HTR-8/SVneo (cell line): ENCODE data around the gene OXGR1.
"Not testable (repeated sequence)": the region's sequence is repeated elsewhere in the genome, so short reads cannot be mapped to it uniquely, and the experiment has no call there.

ENCODE experiments used
- DNase-seq: peaks from one replicate; pipeline ENCODE4 v3.0.0; 2011; ENCODE audit warnings: low spot score, mixed read lengths; ENCODE audit not compliant: insufficient read length
- FAIRE-seq: peaks from 2 replicates; lab custom pipeline; 2011; peaks lifted over from hg19 to GRCh38; lab: Jason Lieb, UNC

Gene OXGR1

GRCh38 chr13:97008643-97009042 is 14.4 kb upstream of the OXGR1 start:
- DNase-seq (no peak), FAIRE-seq (no peak)

DNA sequence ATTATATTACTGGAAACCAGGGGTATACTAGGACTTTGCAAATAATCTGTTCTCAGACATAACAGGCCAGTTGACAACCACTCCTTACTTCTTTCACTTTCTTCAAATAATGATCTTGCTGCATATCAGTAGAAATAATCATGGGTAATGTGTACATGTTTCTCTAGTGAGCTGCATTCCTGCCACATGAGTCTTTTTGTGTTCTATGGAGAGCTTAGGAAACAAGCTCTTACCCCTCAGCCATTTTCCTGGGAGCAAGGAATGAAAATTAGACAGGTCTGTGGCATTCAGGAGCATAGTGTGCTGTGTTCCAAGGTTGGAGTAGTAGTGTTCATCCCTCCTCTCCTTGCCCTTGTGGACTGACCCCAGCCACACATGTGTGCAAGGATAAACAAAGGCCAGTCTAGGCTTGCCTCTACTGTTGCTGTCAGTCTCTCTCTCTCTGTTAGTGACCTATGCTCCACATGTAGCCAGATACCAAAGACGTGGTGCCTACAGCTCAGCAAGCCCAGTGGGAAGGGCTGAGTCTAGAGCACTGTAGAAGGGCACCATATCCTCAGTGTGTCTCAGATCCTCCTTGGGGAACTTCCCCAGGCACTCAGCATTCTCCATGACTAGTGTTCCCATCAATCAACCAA is 11.5 kb upstream of the OXGR1 start:
- FAIRE-seq (no peak), DNase-seq (no peak)

GRCh38 chr13:97004886-97005285 is 10.6 kb upstream of the OXGR1 start:
- DNase-seq: no peak
- no peak for FAIRE-seq

- no peak for FAIRE-seq
Observed at GRCh38 chr13:97004096-97004876, 10.0 kb upstream of the OXGR1 start.

GRCh38 chr13:97003071-97003470 is 8.8 kb upstream of the OXGR1 start:
- DNase-seq: no peak
- no peak for FAIRE-seq

More at GRCh38 chr13:97004096-97004876, 10.0 kb upstream of the OXGR1 start:
- no peak for DNase-seq

GRCh38 chr13:97002581-97002980 is 8.3 kb upstream of the OXGR1 start:
- DNase-seq (no peak), FAIRE-seq (no peak)

DNA sequence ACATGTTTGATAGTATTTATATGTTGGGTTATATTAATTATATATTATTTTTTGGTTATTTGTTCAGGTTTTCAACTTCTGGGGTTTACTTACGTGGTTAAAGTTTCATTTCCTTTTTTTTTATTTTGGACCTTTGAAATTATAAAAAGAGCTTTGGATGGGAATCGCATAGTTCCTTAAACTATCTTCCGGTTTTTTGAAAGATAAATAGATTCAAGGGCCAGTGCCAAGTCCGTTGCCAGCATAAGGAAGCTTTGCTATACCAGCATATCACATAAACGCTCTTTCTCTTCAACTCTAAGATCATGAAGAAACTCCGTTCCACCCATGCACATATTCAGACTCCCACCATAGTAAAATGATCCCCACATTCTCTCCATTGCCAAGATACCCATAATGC is 7.4 kb upstream of the OXGR1 start:
- DNase-seq (no peak), FAIRE-seq (no peak)

DNA sequence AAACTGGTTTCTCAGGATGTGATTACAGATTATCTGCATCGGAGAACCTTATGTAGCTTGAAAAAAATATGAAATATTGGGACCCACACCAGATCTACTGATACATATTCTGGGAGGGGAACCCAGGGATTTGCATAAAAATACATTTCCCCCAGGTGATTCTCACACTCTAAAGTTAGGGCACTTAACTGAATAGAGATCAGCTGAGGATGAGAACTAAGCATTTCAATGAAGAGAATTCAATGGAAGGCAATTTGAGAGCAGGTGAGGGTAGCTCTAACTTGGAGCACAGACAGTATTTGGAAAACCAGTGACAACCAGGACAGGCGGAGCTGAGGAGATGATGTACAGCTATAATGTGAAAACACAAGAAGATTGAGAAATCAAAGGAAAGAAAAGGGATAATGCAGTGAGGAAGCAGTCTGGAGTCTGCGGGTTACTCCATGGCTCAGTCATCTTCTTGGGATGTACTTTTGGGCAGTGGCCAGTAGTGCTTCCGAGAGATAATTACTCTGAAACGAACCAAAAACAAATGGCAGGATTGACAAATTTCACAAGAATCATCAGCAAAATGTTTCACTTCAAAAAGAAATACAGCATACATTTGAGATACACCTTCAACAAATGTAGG is 6.1 kb upstream of the OXGR1 start:
- no peak for FAIRE-seq

GRCh38 chr13:96999091-96999490 is 4.8 kb upstream of the OXGR1 start:
- FAIRE-seq: no peak
- DNase-seq: no peak

More for the DNA sequence above, 6.1 kb upstream of the OXGR1 start:
- no peak for DNase-seq

DNA sequence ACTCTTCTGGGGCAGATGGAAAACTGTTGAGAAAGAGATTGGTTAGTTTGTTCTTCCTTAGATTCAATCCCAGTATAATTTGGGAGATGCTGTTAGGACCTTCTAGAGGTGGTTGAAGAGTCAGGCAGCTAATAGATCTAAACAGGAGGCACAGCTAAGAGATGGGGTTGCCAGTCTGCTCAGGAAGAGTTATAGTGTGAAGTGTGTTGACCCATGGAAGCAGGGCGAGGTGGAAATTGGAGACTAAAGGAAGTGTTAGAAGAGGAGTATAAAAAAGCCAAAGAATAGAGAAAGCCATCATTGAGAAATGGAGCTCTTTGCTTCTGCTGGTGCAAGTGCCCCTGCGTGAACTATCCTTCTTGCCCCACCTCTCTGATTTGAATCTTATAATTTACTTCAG is 3.8 kb upstream of the OXGR1 start:
- FAIRE-seq: no peak
- DNase-seq: no peak

DNA sequence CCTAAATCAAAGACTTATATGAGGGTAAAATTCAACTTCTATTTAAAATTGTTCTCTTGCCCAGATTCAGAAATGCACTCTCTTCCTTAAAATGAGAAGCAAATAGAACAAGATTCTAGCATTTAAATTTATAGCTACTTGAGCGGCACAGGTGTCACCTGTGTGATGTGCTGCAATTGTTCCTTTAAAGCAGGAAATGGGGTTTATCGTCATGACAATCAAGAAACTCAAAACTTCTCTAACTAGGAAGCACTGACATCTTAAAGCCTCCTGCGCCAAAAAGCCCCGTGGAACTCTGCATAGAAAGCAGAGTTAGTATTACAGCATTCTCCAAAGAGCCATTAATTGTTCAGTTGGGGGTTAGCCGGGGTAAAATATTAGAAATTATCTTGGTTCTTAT is 2.6 kb upstream of the OXGR1 start:
- DNase-seq: no peak
- FAIRE-seq: no peak

GRCh38 chr13:96996107-96996506 is 1.8 kb upstream of the OXGR1 start:
- no peak for DNase-seq
- no peak for FAIRE-seq

GRCh38 chr13:96994858-96995243 is 575 bp upstream of the OXGR1 start:
- FAIRE-seq (no peak), DNase-seq (no peak)

GRCh38 chr13:96993634-96994016 is 651 bp downstream of the OXGR1 start:
- no peak for FAIRE-seq

DNA sequence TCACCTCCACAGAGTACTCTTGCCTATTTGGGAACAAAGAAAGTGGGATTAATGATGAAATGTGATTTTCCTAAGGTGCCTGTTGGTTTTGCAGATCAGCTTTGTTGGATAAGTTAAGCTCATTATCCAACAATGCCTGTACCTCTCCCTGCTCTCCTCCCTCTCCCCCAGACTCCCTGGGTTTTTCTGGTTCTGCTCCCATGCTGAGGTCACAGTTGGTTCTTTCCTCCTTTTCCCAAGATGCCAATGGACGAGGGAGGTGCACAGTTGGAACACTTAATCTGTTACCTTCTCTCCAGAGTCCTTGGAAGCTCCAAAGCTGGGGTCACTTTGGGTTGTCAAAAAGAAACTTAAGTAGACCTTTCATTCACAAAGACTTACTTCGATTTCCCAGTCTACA is 1.6 kb downstream of the OXGR1 start:
- FAIRE-seq: no peak
- DNase-seq: no peak

More at GRCh38 chr13:96993634-96994016, 651 bp downstream of the OXGR1 start:
- no peak for DNase-seq

DNA sequence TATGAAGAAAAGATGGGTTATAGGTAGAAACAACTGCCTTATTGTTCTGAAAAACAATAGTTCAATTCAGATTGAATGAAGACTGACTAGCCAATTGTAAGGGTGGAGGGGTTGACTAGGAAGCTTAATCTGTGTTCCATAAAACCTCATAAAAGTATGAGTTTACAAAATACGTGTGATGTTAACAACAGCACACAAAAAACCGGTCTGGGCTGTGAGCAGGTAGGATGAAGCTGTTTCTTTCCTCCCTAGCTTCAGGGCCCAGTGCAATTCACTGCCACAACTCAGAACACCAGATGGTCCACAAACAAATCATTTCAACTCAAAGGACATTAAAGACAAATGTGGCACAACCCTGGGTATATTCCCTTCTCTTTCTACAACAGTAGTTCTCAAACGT is 3.2 kb downstream of the OXGR1 start:
- no peak for FAIRE-seq
- no peak for DNase-seq

DNA sequence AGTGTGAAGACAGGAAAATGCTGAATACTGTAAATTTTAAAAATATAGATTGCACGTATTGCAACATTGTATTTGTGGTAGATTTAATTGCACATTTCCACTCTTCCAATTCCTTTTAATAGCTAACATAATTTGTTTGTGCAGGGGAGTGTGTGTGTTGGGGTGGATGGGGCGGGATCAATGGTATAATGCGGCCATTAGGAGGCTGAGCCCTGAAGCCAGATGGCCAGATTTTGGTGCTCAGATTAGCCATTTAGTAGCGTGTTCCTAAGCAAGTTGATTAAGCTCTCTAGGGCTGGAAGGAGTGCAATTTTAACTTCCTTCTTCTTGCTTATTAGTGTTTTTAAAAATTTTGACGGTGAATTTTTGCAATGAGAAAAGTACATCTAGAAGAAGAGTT is 5.8 kb downstream of the OXGR1 start:
- no peak for DNase-seq
- FAIRE-seq: no peak

- DNase-seq (no peak), FAIRE-seq (no peak)
Observed at GRCh38 chr13:96984051-96984508, 10.2 kb downstream of the OXGR1 start.

GRCh38 chr13:96982672-96983071 is 11.6 kb downstream of the OXGR1 start:
- FAIRE-seq: no peak

GRCh38 chr13:96979861-96980260 is 14.4 kb downstream of the OXGR1 start:
- not testable (repeated sequence) for FAIRE-seq, DNase-seq

More at GRCh38 chr13:96982672-96983071, 11.6 kb downstream of the OXGR1 start:
- DNase-seq: no peak

DNA sequence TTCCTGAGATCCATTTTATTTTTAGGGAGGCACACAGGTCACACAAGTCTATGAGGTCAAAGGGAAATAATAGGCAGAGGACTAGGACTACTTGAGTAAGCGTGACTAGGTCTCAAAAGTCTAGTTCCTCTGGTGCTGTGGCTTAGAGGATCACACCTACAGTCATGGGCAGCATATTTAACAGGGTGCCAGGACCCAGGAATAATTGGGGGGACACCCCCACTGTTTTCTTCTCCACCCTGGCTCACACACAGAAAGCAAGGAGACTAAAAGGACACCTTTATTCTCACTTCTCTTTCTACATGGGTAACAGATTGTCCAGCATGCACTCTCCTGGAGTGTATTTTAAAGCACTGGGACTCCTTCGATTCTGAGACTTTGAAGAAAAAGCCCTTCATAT is 26.2 kb downstream of the OXGR1 start:
- DNase-seq (no peak), FAIRE-seq (no peak)
